Measurements from ENCODE around the gene PLEKHM3. TPM values are rescaled to one million over a fixed set of nuclear protein-coding genes. Genes with fewer than 3 reads are reported as not detected.

The PLEKHM3 gene
- total and polyA plus RNA-seq, 4 donors: 3.0 to 18.3 (median 5.5) TPM

GRCh38 chr2:207955456-207955855, 69.9 kb downstream of the PLEKHM3 start:
- Histone ChIP-seq H3K9me3 (ENCODE audit: control insufficient read depth in 4 of 4, low read length in 3 of 4) (no peaks in the 10 kb centered on the region), H3K4me3 (ENCODE audit: low read depth in 1 of 3, low read length in 3 of 3) (no peak overlapping the region), H3K27me3 (ENCODE audit: control insufficient read depth in 4 of 4, insufficient read depth in 4 of 4, low read length in 3 of 4) (no peaks in the 10 kb centered on the region), H3K27ac (ENCODE audit: low read depth in 1 of 2, low read length in 2 of 2) (no peak overlapping the region), H3K9ac (ENCODE audit: low read depth in 1 of 2, low read length in 2 of 2) (no peak overlapping the region), H3K36me3 (ENCODE audit: control insufficient read depth in 4 of 4, insufficient read depth in 3 of 4, low read depth in 1 of 4, low read length in 3 of 4) (no peaks in the 10 kb centered on the region), H3K4me1 (ENCODE audit: control insufficient read depth in 4 of 4, insufficient read depth in 4 of 4, low read length in 3 of 4) (peaks cover 0 to 3% (median under 1%) of the 10 kb centered on the region in 4 donors)
- no peak for DNase-seq (ENCODE audit: low spot score)
- TF ChIP-seq GABPA (IDR thresholded peaks at IDR 0.05 in 1 of 2, conservative IDR thresholded peaks at IDR 0.05 in 1 of 2) (no peak), RXRA (IDR thresholded peaks at IDR 0.05) (no peak), NR2F2 (IDR thresholded peaks at IDR 0.05) (no peak), HNF4A (conservative IDR thresholded peaks at IDR 0.05) (no peak), EGR1 (IDR thresholded peaks at IDR 0.05; ENCODE audit: low read depth in 2 of 2) (no peak), HNF4G (IDR thresholded peaks at IDR 0.05) (no peak), FOXA2 (IDR thresholded peaks at IDR 0.05) (no peak), FOXA1 (IDR thresholded peaks at IDR 0.05) (no peak), YY1 (IDR thresholded peaks at IDR 0.05) (no peak), JUND (IDR thresholded peaks at IDR 0.05) (no peak), RAD21 (IDR thresholded peaks at IDR 0.05) (no peak), TAF1 (conservative IDR thresholded peaks at IDR 0.05) (no peak), SP1 (IDR thresholded peaks at IDR 0.05) (no peak)
- TF ChIP-seq, protein P1, sequence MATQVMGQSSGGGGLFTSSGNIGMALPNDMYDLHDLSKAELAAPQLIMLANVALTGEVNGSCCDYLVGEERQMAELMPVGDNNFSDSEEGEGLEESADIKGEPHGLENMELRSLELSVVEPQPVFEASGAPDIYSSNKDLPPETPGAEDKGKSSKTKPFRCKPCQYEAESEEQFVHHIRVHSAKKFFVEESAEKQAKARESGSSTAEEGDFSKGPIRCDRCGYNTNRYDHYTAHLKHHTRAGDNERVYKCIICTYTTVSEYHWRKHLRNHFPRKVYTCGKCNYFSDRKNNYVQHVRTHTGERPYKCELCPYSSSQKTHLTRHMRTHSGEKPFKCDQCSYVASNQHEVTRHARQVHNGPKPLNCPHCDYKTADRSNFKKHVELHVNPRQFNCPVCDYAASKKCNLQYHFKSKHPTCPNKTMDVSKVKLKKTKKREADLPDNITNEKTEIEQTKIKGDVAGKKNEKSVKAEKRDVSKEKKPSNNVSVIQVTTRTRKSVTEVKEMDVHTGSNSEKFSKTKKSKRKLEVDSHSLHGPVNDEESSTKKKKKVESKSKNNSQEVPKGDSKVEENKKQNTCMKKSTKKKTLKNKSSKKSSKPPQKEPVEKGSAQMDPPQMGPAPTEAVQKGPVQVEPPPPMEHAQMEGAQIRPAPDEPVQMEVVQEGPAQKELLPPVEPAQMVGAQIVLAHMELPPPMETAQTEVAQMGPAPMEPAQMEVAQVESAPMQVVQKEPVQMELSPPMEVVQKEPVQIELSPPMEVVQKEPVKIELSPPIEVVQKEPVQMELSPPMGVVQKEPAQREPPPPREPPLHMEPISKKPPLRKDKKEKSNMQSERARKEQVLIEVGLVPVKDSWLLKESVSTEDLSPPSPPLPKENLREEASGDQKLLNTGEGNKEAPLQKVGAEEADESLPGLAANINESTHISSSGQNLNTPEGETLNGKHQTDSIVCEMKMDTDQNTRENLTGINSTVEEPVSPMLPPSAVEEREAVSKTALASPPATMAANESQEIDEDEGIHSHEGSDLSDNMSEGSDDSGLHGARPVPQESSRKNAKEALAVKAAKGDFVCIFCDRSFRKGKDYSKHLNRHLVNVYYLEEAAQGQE (IDR thresholded peaks at IDR 0.05): no peak
- TF ChIP-seq, protein P2, sequence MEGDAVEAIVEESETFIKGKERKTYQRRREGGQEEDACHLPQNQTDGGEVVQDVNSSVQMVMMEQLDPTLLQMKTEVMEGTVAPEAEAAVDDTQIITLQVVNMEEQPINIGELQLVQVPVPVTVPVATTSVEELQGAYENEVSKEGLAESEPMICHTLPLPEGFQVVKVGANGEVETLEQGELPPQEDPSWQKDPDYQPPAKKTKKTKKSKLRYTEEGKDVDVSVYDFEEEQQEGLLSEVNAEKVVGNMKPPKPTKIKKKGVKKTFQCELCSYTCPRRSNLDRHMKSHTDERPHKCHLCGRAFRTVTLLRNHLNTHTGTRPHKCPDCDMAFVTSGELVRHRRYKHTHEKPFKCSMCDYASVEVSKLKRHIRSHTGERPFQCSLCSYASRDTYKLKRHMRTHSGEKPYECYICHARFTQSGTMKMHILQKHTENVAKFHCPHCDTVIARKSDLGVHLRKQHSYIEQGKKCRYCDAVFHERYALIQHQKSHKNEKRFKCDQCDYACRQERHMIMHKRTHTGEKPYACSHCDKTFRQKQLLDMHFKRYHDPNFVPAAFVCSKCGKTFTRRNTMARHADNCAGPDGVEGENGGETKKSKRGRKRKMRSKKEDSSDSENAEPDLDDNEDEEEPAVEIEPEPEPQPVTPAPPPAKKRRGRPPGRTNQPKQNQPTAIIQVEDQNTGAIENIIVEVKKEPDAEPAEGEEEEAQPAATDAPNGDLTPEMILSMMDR (IDR thresholded peaks at IDR 0.05; ENCODE audit: low read depth, low read length, missing input control): no peak
- TF ChIP-seq, protein P3, sequence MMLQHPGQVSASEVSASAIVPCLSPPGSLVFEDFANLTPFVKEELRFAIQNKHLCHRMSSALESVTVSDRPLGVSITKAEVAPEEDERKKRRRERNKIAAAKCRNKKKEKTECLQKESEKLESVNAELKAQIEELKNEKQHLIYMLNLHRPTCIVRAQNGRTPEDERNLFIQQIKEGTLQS (IDR thresholded peaks at IDR 0.05): no peak
- TF ChIP-seq, protein P4, sequence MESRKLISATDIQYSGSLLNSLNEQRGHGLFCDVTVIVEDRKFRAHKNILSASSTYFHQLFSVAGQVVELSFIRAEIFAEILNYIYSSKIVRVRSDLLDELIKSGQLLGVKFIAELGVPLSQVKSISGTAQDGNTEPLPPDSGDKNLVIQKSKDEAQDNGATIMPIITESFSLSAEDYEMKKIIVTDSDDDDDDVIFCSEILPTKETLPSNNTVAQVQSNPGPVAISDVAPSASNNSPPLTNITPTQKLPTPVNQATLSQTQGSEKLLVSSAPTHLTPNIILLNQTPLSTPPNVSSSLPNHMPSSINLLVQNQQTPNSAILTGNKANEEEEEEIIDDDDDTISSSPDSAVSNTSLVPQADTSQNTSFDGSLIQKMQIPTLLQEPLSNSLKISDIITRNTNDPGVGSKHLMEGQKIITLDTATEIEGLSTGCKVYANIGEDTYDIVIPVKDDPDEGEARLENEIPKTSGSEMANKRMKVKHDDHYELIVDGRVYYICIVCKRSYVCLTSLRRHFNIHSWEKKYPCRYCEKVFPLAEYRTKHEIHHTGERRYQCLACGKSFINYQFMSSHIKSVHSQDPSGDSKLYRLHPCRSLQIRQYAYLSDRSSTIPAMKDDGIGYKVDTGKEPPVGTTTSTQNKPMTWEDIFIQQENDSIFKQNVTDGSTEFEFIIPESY (IDR thresholded peaks at IDR 0.05): no peak
- TF ChIP-seq, protein P5, sequence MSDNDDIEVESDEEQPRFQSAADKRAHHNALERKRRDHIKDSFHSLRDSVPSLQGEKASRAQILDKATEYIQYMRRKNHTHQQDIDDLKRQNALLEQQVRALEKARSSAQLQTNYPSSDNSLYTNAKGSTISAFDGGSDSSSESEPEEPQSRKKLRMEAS (IDR thresholded peaks at IDR 0.05): no peak
- 7% methylated on average over 1 of the region's 1 CpG for WGBS

Measured in liver (tissue), 9 donors.